NCI-H128 (cell line): ENCODE data around the gene TENT4A.

Experiments used
- DNase-seq: peaks from one replicate; lab custom pipeline; 2025; ENCODE audit not compliant: unreplicated experiment; lab: John Stamatoyannopoulos, UW

The TENT4A gene

GRCh38 chr5:6790346-6790865 lies 77.2 kb downstream of the TENT4A start:
- no peak for DNase-seq

DNA sequence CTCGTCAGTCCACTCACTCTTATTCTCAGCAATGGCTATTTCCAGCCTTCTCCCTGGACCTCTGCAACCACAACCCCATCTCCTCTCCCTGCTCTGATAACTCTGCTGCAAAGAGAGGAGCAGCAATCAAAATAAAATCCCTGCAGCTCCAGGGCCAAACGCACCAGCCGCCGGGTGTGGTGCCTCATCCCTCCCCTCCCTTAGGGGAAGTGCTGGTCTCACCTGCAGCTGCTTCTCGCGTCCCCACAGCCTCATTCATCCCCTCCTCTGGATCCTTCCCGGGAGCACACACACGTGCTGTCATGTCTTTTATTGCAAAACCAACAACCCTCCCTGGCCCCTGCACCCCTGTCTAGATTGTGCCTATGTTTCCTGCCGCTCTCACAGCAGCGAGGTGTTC lies 77.8 kb downstream of the TENT4A start:
- DNase-seq, result no peak

- no peak for DNase-seq
These were observed 79.1 kb downstream of the TENT4A start for GRCh38 chr5:6792376-6792775.

DNA sequence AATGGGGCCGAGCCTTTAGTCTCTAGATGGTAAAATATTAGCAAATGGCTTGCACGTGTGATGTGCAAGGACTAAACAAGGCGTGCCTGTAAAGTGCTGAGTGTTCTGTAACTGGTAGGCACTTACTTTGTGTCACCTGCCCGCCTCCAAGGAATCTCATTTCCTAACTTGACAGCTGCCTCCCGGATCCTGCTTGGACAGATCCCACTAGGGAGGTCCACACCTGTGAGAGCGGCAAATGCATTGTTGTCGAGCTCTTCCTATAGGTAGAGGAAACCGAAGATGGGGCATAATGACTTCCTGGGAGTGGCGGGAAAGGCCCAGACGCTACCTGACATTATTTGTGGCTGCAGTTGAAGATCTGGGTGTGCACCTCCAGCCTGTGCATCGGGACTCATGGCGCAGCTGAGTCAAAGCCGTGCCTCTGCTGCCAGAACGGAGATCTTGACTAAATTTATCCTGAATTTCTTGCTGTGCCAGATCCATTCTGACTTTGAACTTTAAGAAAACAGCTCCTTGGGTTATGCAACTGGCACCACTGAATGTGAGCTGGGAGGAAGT lies 79.8 kb downstream of the TENT4A start:
- no peak for DNase-seq

DNA sequence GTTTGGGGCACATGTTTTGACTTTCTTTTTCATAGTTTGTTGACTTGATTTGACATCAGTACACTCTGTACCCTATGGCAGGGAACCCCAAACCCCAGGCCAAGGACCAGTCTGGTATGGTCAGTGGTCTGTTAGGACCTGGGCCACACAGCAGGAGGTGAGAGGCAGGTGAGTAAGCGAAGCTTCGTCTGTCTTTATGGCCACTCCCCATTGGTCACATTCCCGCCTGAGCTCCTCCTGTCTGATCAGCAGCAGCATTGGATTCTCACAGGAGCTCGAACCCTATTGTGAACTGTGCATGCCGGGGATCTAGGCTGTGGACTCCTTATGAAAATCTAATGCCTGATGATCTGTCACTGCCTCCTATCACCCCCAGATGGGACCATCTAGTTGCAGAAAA lies 88.0 kb downstream of the TENT4A start:
- DNase-seq, result no peak

DNA sequence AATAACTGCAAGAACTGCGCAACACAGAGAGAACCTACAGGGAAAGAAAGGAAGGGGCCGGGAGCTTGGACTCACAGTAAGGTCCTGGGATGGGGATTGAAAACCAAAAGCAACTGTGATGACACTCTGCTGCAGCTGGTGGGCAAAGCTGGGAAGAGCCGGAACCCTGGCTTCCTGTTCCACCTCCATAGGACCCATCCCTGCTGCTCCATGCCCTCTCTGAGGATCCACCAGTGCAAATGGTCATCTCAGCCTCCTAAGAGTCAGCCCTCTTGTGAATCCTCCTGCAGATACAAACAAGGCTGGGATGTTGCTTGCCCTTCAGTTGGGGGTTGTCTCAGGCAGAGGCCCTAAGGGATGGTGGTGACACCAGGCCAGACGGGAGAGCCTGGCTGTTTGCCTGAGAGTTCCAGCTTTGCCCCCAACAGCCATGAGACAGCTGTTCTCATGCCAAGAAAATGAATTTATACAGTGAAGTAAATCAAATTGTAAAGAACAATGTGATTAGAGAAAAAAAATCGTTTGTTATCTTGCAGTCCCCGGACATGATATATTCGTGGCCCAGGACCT lies 90.8 kb downstream of the TENT4A start:
- DNase-seq, result no peak

DNA sequence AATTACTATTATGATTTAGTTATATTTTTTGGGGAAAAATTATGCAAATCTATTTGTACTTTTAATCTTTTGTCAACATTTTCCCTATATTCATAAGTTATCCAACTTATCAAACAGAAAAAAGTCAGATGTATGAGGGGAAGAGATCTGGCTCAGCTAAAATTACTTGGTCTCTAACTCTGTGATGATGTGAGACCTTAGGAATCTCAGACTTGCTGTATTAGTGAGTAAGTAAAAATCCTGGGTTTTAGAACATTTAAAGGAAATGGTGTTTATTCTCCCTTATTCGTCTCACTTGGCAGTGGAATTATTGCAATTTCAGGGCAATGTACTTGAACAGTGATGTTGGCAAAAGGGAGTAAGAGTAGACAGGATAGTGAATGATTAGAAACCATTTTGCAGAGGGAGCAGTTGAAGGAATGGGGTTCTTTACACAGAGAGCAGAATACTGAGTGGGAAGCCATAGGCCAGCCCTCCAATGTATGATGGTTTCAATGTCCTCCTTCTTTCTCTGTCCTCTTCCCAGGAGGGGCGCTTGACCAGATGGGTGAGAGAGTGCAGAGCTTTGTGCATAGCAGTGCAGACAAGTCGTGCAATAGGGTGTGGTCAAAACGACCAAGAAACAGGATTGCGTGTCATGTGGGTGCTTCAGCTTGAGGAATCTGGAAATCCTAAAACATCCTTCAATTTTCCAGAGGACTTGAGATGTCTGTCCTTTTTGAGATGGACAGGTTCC lies 91.7 kb downstream of the TENT4A start:
- no peak for DNase-seq

DNA sequence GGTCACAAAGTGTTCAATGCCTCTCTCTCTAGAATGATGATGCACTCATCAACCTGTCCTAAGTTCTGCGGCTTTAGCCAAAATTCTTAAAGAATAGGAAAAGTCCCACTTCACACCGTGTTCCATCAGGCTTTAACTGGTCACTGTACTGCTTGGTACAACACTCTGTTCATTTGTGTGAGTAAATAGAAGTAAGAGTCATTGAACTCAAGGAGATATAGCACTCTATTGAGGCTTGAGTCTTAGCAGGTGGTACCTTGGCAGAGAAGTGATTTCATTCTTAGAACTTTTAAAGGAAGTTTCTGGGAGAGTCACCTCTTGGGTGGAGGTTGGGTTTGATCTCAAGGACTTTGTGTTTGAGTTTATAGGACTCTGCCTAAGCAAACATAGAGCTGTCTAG lies 92.6 kb downstream of the TENT4A start:
- DNase-seq, result no peak
